ENCODE results near the gene EMP3.
A peak's percentile ranks its signal among the peaks of the same experiment; 100 is the strongest.

EMP3 gene

DNA sequence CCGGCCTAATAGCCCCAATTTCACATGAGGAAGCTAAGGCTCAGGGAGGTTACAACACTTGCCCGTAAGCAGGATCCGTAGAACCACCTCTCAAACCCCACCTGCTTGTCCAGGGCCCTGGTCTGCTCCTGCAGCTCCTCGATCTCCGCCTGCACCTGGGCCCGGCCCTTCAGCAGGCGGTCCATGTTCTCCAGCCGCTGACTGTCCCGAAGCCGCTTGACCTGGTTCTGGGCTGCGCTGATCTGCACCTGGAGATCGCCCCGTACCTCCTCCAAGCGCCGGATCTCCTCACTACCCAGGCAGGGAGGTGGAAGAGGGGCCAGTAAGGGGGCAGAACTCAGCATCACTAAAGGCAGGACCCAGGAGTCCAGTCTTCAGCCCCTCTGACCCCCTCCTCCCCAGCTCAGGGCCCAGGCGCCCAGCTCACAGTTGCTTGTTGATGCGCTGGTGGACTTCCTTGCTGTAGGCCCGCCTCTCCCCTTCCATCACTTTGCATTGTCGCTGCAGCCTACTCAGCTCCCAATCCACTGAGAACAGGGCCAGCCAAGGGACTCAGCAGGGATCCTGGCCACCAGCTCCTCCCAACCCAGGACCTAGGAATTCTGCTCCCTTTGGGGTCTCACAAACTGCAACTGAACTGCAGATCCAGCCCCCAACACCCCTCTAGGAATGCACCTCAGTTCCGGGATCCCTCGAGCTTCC is 6.9 kb upstream of the EMP3 start:
- DNase-seq: no peak

DNA sequence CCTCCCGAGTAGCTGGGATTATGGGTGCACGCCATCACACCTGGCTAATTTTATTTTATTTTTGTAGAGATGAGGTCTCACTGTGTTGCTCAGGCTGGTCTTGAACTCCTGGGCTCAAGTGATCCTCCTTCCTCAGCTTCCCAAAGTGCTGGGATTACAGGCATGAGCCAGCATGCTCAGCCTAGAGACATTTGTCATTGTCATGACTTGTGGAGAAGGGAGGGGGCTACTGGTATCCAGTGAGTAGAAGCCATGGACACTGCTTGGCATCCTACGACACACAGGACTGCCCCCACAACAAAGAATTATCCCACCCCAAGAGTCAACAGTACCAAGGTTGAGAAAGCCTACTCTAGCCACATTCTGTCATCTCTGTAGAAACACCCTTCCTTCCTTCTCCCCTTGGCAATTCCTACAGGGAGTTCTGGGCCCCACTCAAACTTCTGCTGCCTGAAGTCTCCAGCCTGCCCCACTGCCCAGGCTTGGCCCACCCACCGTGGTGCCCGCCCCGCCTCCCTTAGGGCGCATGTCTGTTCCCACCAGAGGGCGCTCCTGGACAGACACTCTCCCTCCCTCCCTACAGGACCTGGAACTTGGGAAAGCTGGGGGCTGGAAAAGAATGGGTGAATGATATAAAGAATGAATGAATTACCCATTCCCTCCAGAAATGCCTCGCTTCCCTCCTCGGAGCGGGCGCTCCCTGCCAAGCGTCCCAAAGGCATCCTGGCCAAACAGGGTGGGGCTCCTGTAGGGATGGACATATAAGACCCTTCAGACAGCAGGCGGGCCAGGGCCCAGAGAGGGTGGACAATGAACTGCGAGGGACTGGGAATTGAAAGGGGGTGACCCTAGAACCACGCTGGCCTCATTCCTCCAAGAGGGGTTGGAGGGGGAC is 5.5 kb upstream of the EMP3 start:
- DNase-seq: peak; percentile 87

GRCh38 chr19:48321372-48321621 is 4.1 kb upstream of the EMP3 start:
- DNase-seq: peak; percentile 97

- DNase-seq: peak; percentile 99
These were observed 3.4 kb upstream of the EMP3 start for GRCh38 chr19:48321622-48322591.

DNA sequence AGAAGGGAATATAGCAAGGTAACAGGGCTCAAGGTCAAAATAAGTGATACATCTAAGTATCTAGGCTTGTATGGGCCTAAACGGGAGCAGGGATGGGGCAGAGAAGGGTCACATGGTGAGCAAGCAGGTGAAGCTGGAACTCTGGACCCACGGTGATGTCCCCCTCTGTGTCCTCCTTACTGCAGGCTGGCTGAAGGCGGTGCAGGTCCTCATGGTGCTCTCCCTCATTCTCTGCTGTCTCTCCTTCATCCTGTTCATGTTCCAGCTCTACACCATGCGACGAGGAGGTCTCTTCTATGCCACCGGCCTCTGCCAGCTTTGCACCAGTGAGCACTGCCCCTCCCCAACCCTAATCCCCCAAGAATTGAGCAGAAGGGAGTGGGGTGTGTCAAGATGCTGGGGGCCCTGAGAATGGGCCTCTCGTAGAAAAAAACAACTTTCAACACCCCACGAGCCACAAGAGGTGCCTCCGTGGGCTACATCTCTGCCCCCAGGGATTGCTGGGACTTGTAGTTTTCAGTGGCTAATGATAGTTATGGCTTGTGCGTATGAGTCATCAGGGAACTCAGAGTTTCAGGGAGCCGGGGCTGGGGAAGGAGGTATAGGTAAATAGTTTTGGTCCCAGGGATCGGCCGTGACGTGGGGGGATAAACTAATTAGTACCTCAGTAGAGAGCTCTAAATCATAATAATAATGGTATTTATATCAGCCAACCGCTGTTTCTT is 4.0 kb downstream of the EMP3 start:
- no peak for DNase-seq

GRCh38 chr19:48330012-48330681 is 4.8 kb downstream of the EMP3 start:
- peak; percentile 82 for DNase-seq

- DNase-seq: no peak
These were observed 7.0 kb downstream of the EMP3 start for GRCh38 chr19:48332351-48332661.

- peak; percentile 95 for DNase-seq
These were observed 7.5 kb downstream of the EMP3 start for GRCh38 chr19:48332662-48333466.

DNA sequence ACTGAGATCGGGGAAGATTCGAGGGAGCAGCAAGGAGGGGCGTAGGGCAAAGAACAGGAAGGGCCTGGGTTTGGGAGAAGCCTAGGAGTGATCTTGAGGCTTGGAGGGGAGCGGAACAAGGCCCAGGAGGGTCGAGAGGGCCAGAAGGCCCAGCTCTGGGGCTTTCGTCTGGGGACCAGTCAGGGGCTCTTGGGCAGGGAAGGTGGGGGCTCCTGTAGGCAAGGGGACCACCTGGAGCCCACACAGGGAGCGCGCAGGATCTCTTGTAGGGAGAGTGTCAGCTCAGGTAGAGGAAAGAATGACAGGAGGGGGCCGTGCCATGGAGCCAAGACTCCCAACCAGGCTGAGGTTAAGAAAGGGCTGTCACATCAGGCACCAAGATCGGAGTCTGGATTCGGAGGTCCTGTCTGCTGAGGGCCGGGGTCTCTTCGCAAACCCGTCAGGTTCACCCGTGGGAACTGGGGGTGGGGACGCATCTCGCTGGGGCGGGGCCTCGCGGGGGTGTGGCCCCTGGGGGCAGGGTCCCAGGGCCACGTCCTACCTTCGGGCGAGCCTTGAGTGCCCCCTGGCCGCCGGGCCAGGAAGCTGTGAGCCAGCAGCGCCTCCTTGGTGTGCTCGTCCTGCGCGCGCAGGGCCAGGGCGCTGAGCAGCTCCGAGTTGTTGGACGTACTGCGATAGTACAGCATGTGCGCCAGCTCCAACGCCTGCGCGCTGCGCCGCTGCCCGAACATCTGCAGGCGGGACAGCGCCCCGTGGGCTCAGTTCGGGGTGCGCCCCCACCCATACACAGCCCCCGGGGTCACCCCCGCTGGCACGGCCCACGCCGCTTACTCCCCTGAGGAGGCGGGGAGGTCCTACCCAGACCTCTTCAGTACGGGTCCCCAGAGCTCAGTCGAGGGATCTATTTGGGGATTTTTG is 8.4 kb downstream of the EMP3 start:
- peak; percentile 93 for DNase-seq

GRCh38 chr19:48338253-48338755 is 13.0 kb downstream of the EMP3 start:
- DNase-seq: no peak

DNA sequence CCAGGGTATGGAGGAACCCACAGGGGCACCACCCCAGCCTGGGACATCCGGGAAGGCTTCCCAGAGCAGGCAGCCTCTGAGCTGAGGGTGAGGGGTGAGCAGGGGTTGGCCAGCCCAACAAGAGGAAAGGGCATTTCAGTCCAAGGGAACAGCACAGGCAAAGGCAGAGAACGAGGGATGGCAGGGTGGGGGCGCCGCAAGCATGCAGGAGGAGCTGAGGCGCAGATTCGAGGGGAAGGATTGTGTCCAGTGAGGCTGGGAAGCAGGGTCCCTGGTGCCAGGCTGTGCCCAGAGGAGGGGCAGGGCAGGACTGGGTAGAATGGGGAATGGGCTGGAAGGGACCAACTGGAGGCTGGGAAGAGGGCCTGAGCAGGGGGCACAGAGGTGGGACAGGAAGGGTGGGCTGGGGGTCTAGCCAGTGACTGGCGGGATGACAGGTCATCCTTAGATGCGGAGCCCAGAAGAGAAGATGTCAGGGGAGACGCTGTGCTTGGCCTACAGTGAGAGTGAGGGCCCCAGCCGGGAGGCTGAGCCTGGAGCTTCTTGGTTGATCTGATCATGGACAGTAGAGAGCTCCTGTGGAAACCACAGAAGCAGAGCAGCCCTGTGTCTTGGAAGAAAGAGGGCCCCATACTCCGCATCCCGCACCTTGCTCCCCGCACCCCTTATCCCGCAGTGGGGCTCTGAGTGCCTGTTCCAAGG is 13.6 kb downstream of the EMP3 start:
- DNase-seq: no peak

GRCh38 chr19:48340995-48341394 is 15.6 kb downstream of the EMP3 start:
- no peak for DNase-seq

GRCh38 chr19:48341515-48342413 is 16.4 kb downstream of the EMP3 start:
- no peak for DNase-seq

- DNase-seq: no peak
These were observed 17.0 kb downstream of the EMP3 start for GRCh38 chr19:48342414-48342738.

DNA sequence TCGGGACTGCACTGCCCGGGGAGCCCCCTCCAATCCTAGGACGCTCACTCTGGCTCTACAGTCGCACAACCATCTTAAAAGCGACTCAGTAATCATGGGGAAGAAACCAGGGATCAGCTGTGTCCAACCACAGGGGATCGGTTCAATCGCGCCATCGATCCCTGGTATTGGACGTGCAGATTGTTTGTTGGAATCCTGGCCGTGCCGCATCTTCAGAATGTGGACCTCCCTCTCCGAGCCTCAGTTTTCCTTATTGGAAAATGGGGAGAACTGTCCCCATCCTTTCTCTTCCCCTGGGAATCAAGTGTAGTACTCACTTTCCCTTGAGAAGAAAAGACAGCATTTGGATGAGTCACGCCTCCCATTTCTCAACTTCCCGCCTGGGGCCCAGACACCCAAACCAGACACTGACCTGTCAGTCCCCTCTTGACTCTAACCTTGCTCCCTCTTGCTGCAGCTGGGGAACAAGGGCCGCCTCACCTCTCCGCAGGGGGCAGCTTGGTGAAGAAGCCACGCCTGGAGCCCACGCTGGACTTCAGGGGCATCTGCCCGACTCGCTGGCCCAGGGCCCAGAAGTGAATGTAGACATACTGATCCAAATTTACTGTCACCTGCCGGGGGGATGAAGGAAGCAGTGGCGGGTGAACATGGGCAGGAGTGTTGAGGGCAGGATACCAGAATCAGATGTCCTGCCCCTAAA is 17.6 kb downstream of the EMP3 start:
- DNase-seq: no peak

DNA sequence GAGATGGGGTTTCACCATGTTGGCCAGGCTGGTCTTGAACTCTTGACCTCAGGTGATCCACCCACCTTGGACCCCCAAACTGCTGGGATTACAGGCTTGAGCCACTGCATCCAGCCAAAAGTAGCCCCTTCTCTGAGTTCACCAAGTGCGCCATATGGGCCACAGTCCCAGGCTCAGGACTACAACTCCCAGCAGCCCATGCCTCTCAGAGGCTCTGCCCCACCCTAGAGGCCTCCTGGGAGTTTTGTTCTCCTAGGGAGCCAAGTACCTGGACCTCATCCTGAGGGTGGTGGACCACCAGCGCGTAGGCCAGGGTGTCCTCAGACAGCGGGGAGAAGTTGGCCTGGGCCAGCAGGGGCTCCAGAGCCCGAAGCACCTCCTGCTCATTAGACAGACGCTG is 19.5 kb downstream of the EMP3 start:
- DNase-seq: no peak

- DNase-seq: no peak
These were observed 20.8 kb downstream of the EMP3 start for GRCh38 chr19:48346191-48346590.

GRCh38 chr19:48348045-48348444 is 22.7 kb downstream of the EMP3 start:
- no peak for DNase-seq
